ENCODE measurements around the gene KIZ. TPM values are rescaled to one million over a fixed set of nuclear protein-coding genes. Genes with fewer than 3 reads are reported as not detected.

KIZ gene
- total RNA-seq, 1 experiment from 2014 or later: 17.6 TPM

DNA sequence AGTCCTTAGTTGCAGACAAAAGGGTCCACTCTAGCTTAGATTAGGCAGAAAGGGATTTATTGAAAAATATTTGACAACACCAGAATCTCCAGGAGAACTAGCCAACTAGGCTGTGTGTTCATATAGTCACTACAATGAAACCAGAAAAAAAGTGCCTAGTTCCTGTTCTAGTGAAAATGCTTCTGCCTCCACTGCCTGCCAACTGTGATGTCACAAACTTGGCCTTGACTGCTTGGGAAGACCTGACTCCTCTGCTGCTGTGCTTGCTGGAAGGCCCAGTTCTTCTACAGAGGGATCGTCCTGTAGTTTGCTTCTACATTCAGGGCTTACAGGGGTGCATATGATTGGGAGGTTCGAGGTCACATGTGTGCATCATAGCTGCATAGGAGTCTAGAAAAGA, 136.9 kb downstream of the KIZ start:
- no peak for DNase-seq (ENCODE audit: low read depth, low spot score)
- Histone ChIP-seq H2AFZ (ENCODE audit: low read depth, low read length, poor library complexity, severe bottlenecking) (no peak overlapping the region), H3K27ac (ENCODE audit: low read depth, low read length) (no peak overlapping the region), H3K27me3 (ENCODE audit: insufficient read depth, low read length) (no peaks in the 10 kb centered on the region), H3K4me3 (replicated peaks in 1 of 2; ENCODE audit: low read depth in 1 of 2, low read length in 2 of 2) (no peak overlapping the region), H3K9ac (ENCODE audit: low read length) (no peak overlapping the region), H3K36me3 (ENCODE audit: control insufficient read depth in 1 of 2, insufficient read depth in 2 of 2, low read length in 2 of 2) (no peaks in the 10 kb centered on the region), H3K4me1 (ENCODE audit: control insufficient read depth in 1 of 2, insufficient read depth in 2 of 2, low read length in 2 of 2) (no peaks in the 10 kb centered on the region), H3K9me3 (ENCODE audit: control insufficient read depth in 1 of 2, insufficient read depth in 1 of 2, low read depth in 1 of 2, low read length in 2 of 2) (no peaks in the 10 kb centered on the region; a peak in 1 of 4 replicates), H3K4me2 (ENCODE audit: low read length) (no peak overlapping the region), H3K9me2 (ENCODE audit: insufficient read depth) (no peaks in the 10 kb centered on the region), H3K79me2 (ENCODE audit: insufficient read depth, low read length) (no peaks in the 10 kb centered on the region), H4K20me1 (ENCODE audit: insufficient read depth) (no peaks in the 10 kb centered on the region)
- RAD21 ChIA-PET (ENCODE audit: low non-redundant PET in 1 of 2, low total read pairs in 2 of 2, uncharacterized antibody in 2 of 2, unreplicated experiment in 2 of 2): no interaction called here
- BruUV-seq (replicated peaks): no TSS peak
- no peak for ATAC-seq
- intact Hi-C loops (cut with micrococcal nuclease): no loop called here
- no peak for TF ChIP-seq POLR2A (IDR thresholded peaks at IDR 0.05; ENCODE audit: borderline replicate concordance, extremely low read depth, insufficient read depth, insufficient read length)
- TF ChIP-seq, protein P1, sequence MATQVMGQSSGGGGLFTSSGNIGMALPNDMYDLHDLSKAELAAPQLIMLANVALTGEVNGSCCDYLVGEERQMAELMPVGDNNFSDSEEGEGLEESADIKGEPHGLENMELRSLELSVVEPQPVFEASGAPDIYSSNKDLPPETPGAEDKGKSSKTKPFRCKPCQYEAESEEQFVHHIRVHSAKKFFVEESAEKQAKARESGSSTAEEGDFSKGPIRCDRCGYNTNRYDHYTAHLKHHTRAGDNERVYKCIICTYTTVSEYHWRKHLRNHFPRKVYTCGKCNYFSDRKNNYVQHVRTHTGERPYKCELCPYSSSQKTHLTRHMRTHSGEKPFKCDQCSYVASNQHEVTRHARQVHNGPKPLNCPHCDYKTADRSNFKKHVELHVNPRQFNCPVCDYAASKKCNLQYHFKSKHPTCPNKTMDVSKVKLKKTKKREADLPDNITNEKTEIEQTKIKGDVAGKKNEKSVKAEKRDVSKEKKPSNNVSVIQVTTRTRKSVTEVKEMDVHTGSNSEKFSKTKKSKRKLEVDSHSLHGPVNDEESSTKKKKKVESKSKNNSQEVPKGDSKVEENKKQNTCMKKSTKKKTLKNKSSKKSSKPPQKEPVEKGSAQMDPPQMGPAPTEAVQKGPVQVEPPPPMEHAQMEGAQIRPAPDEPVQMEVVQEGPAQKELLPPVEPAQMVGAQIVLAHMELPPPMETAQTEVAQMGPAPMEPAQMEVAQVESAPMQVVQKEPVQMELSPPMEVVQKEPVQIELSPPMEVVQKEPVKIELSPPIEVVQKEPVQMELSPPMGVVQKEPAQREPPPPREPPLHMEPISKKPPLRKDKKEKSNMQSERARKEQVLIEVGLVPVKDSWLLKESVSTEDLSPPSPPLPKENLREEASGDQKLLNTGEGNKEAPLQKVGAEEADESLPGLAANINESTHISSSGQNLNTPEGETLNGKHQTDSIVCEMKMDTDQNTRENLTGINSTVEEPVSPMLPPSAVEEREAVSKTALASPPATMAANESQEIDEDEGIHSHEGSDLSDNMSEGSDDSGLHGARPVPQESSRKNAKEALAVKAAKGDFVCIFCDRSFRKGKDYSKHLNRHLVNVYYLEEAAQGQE (IDR thresholded peaks at IDR 0.05; ENCODE audit: low read depth): no peak
- TF ChIP-seq ZNF274 (IDR thresholded peaks at IDR 0.05; ENCODE audit: low read depth, low read length): no peak
- TF ChIP-seq FOSL1 (IDR thresholded peaks at IDR 0.05; ENCODE audit: low read depth): no peak
- TF ChIP-seq, protein P2, sequence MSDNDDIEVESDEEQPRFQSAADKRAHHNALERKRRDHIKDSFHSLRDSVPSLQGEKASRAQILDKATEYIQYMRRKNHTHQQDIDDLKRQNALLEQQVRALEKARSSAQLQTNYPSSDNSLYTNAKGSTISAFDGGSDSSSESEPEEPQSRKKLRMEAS (IDR thresholded peaks at IDR 0.05): no peak
- TF ChIP-seq SP1 (IDR thresholded peaks at IDR 0.05; ENCODE audit: low read depth): no peak
- TF ChIP-seq, protein P3, sequence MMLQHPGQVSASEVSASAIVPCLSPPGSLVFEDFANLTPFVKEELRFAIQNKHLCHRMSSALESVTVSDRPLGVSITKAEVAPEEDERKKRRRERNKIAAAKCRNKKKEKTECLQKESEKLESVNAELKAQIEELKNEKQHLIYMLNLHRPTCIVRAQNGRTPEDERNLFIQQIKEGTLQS (IDR thresholded peaks at IDR 0.05): no peak
- TF ChIP-seq, protein P4, sequence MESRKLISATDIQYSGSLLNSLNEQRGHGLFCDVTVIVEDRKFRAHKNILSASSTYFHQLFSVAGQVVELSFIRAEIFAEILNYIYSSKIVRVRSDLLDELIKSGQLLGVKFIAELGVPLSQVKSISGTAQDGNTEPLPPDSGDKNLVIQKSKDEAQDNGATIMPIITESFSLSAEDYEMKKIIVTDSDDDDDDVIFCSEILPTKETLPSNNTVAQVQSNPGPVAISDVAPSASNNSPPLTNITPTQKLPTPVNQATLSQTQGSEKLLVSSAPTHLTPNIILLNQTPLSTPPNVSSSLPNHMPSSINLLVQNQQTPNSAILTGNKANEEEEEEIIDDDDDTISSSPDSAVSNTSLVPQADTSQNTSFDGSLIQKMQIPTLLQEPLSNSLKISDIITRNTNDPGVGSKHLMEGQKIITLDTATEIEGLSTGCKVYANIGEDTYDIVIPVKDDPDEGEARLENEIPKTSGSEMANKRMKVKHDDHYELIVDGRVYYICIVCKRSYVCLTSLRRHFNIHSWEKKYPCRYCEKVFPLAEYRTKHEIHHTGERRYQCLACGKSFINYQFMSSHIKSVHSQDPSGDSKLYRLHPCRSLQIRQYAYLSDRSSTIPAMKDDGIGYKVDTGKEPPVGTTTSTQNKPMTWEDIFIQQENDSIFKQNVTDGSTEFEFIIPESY (IDR thresholded peaks at IDR 0.05; ENCODE audit: extremely low read depth, insufficient replicate concordance, low read length): no peak
- no peak for TF ChIP-seq CEBPB (IDR thresholded peaks at IDR 0.05; ENCODE audit: low read depth)
- TF ChIP-seq SRF (IDR thresholded peaks at IDR 0.05; ENCODE audit: low read depth): no peak
- TF ChIP-seq SIN3A (IDR thresholded peaks at IDR 0.05; ENCODE audit: low read depth): no peak
- TF ChIP-seq ZFX (IDR thresholded peaks at IDR 0.05): no peak
- TF ChIP-seq EGR1 (IDR thresholded peaks at IDR 0.05; ENCODE audit: low read depth): no peak
- TF ChIP-seq EZH2phosphoT487 (IDR thresholded peaks at IDR 0.05; ENCODE audit: borderline replicate concordance): no peak
- TF ChIP-seq RAD21 (IDR thresholded peaks at IDR 0.05; ENCODE audit: low read depth): no peak
- TF ChIP-seq, protein P5, sequence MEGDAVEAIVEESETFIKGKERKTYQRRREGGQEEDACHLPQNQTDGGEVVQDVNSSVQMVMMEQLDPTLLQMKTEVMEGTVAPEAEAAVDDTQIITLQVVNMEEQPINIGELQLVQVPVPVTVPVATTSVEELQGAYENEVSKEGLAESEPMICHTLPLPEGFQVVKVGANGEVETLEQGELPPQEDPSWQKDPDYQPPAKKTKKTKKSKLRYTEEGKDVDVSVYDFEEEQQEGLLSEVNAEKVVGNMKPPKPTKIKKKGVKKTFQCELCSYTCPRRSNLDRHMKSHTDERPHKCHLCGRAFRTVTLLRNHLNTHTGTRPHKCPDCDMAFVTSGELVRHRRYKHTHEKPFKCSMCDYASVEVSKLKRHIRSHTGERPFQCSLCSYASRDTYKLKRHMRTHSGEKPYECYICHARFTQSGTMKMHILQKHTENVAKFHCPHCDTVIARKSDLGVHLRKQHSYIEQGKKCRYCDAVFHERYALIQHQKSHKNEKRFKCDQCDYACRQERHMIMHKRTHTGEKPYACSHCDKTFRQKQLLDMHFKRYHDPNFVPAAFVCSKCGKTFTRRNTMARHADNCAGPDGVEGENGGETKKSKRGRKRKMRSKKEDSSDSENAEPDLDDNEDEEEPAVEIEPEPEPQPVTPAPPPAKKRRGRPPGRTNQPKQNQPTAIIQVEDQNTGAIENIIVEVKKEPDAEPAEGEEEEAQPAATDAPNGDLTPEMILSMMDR (IDR thresholded peaks at IDR 0.05 in 2 of 3, conservative IDR thresholded peaks at IDR 0.05 in 1 of 3; ENCODE audit: borderline replicate concordance in 1 of 3, insufficient read depth in 1 of 3, low read depth in 2 of 3, low read length in 2 of 3): no peak
- CTCF ChIA-PET: no interaction called here
- POLR2A ChIA-PET: no interaction called here
